Glutamatergic neuron (in vitro differentiated cells): ENCODE data around the gene GNG8. TPM values are rescaled to one million over a fixed set of nuclear protein-coding genes. Genes with fewer than 3 reads are reported as not detected.

Experiments
- DNase-seq: peaks from one replicate; pipeline ENCODE4 v3.0.0; 2022
- H3K27ac Mint-ChIP-seq: one replicate; pipeline ENCODE4 v1.8.0; 2020; ENCODE audit warnings: mild to moderate bottlenecking, mixed read lengths, inconsistent platforms; ENCODE audit not compliant: unreplicated experiment
- H3K27me3 Mint-ChIP-seq: one replicate; pipeline ENCODE4 v1.8.0; 2020; ENCODE audit warnings: mild to moderate bottlenecking, moderate library complexity, mixed read lengths, inconsistent platforms; ENCODE audit not compliant: unreplicated experiment
- H3K36me3 Mint-ChIP-seq: one replicate; pipeline ENCODE4 v1.8.0; 2020; ENCODE audit warnings: mild to moderate bottlenecking, mixed read lengths, inconsistent platforms; ENCODE audit not compliant: unreplicated experiment
- H3K4me1 Mint-ChIP-seq: one replicate; pipeline ENCODE4 v1.8.0; 2020; ENCODE audit warnings: mild to moderate bottlenecking, low read depth, mixed read lengths, inconsistent platforms; ENCODE audit not compliant: unreplicated experiment
- H3K4me3 Mint-ChIP-seq: one replicate; pipeline ENCODE4 v1.8.0; 2020; ENCODE audit warnings: mild to moderate bottlenecking, mixed read lengths, inconsistent platforms; ENCODE audit not compliant: unreplicated experiment
- H3K9me3 Mint-ChIP-seq: one replicate; pipeline ENCODE4 v1.8.0; 2020; ENCODE audit warnings: mild to moderate bottlenecking, moderate library complexity, mixed read lengths, inconsistent platforms; ENCODE audit not compliant: unreplicated experiment
- CTCF ChIP-seq: fragments of 200-600 bp; sonication (generic); IDR thresholded peaks from one replicate; pipeline ENCODE4 v1.5.0; 2021; ENCODE audit not compliant: partially characterized antibody, unreplicated experiment
- total RNA-seq: library from RNA; stranded (reverse); fragmentation: NEBNext Ultra II Directional; extraction: Animal tissue kit (Norgen Biotek cat#: 25700); gene quantifications from one replicate; pipeline ENCODE4 v1.2.1, GENCODE V29; 2021; ENCODE audit not compliant: unreplicated experiment

Gene GNG8
- total RNA-seq, 1 donor from 2014 or later, result 54.6 TPM

DNA sequence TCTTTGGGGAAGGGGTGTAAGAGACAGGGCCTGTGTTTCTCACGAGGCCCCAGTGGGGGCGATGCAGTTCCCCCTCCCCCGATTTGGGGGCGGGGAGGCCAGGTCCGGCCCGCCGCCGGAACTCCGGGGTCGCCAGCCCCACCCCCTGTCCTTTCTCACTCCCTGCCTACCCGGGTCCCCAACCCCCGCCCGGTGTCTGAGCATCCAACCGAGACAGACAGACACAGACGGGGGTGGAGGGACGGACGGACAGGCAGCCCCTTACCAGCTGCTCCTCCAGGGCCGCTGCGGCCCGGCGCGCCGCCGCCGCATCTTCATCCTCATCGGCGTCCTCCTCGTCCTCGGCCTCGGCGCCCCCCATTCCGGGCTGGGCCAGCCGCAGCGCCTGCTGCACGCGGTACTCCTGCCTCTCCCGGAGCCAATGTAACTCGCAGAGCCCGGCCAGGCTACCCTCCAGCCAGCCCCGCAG is 24.6 kb upstream of the GNG8 start:
- Mint-ChIP-seq H3K4me3 (peak overlapping the region; percentile 99), H3K36me3 (peaks cover 4% of the 10 kb centered on the region), H3K4me1 (peaks cover 5% of the 10 kb centered on the region), H3K27ac (no peak overlapping the region), H3K27me3 (no peaks in the 10 kb centered on the region), H3K9me3 (peaks cover 2% of the 10 kb centered on the region)
- TF ChIP-seq CTCF, result no peak
- DNase-seq, result no peak

- H3K27me3 Mint-ChIP-seq, result no peaks in the 10 kb centered on the region
- no peak for TF ChIP-seq CTCF
- H3K27ac Mint-ChIP-seq, result peak overlapping the region; percentile 75
- H3K36me3 Mint-ChIP-seq, result peaks cover 4% of the 10 kb centered on the region
- DNase-seq, result peak; percentile 48
- H3K4me3 Mint-ChIP-seq, result peak overlapping the region; percentile 99
- peaks cover 2% of the 10 kb centered on the region for H3K9me3 Mint-ChIP-seq
- H3K4me1 Mint-ChIP-seq, result peaks cover 5% of the 10 kb centered on the region
Observed at GRCh38 chr19:46660008-46660517, 24.1 kb upstream of the GNG8 start.

GRCh38 chr19:46659151-46660007 is 23.4 kb upstream of the GNG8 start:
- Mint-ChIP-seq H3K27me3 (no peaks in the 10 kb centered on the region), H3K9me3 (peaks cover 2% of the 10 kb centered on the region), H3K36me3 (peaks cover 4% of the 10 kb centered on the region), H3K4me1 (peaks cover 7% of the 10 kb centered on the region), H3K4me3 (peak overlapping the region; percentile 99), H3K27ac (peak overlapping the region; percentile 75)
- peak; percentile 70 for DNase-seq
- TF ChIP-seq CTCF, result no peak

DNA sequence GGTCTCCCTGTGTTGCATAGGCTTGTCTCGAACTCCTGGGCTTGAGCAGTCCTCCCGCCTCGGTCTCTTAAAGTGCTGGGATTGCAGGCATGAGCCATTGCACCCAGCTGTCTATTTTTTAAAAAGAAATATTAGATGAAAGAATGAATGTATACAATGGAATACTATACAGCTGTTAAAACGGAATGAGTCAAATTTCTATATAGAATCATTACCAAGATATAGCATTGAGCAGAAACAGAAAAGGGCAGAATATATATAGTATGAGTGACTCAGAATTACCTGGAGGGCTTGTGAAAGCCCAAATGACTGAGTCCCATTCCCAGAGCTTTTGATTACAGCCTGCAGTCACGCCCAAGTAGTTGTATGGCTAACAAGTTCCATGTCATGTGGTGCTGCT is 20.5 kb upstream of the GNG8 start:
- Mint-ChIP-seq H3K36me3 (peaks cover 4% of the 10 kb centered on the region), H3K27ac (no peak overlapping the region), H3K4me1 (peaks cover 4% of the 10 kb centered on the region), H3K27me3 (peaks cover 2% of the 10 kb centered on the region), H3K4me3 (no peak overlapping the region), H3K9me3 (peaks cover 2% of the 10 kb centered on the region)
- no peak for TF ChIP-seq CTCF
- no peak for DNase-seq

DNA sequence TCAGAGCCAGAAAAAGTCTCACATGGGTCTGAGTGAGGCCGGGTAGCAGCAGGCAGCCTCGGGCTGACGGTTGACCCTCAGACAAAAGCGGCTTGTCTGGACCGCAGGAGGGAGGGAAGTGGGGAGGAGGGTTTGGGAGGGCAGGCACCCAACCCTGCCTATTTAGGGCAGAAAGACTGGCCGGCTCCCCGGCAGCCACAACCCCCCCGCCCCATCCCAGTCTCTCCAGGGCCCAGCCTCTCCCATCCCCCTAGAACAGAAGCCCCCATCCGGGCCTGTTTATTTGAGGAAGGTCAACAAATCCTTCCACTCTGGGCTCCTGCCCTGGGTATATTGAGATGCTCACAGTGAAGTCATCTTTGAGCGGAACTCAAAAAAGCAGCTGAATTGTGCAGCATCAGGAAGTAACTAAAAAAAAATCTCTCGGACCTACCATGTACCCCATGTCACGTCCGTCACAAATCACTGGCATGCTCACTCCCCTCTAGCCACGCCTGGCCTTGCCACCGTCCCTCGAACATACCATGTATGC is 18.7 kb upstream of the GNG8 start:
- H3K27me3 Mint-ChIP-seq, result peaks cover 8% of the 10 kb centered on the region
- no peak for DNase-seq
- H3K36me3 Mint-ChIP-seq, result peaks cover 11% of the 10 kb centered on the region
- TF ChIP-seq CTCF, result no peak
- H3K27ac Mint-ChIP-seq, result peak overlapping the region; percentile 31
- peak overlapping the region; percentile 44 for H3K4me3 Mint-ChIP-seq
- peaks cover 4% of the 10 kb centered on the region for H3K9me3 Mint-ChIP-seq
- H3K4me1 Mint-ChIP-seq, result peaks cover 3% of the 10 kb centered on the region
